GM19238 (cell line): ENCODE data around the gene TCIRG1.

Experiments used
- DNase-seq: peaks from one replicate; pipeline ENCODE4 v3.0.0; 2011; ENCODE audit warnings: low spot score; ENCODE audit not compliant: insufficient read length

TCIRG1 gene

GRCh38 chr11:68051191-68052136, 12.6 kb downstream of the TCIRG1 start:
- DNase-seq = no peak

GRCh38 chr11:68052137-68052873, 13.5 kb downstream of the TCIRG1 start:
- no peak for DNase-seq

- no peak for DNase-seq
Observed at GRCh38 chr11:68053117-68053516, 14.3 kb downstream of the TCIRG1 start.

- no peak for DNase-seq
Observed at GRCh38 chr11:68053981-68054812, 15.4 kb downstream of the TCIRG1 start.

- no peak for DNase-seq
Observed at GRCh38 chr11:68056317-68057285, 17.8 kb downstream of the TCIRG1 start.

GRCh38 chr11:68057807-68058206, 19.0 kb downstream of the TCIRG1 start:
- DNase-seq = no peak

- DNase-seq = no peak
Observed at GRCh38 chr11:68061508-68061907, 22.7 kb downstream of the TCIRG1 start.

- no peak for DNase-seq
Observed at GRCh38 chr11:68064926-68065325, 26.1 kb downstream of the TCIRG1 start.

- no peak for DNase-seq
Observed at GRCh38 chr11:68065841-68066240, 27.0 kb downstream of the TCIRG1 start.

- DNase-seq = no peak
Observed at GRCh38 chr11:68066742-68067141, 27.9 kb downstream of the TCIRG1 start.

GRCh38 chr11:68067991-68068390, 29.2 kb downstream of the TCIRG1 start:
- DNase-seq = no peak

- DNase-seq = no peak
Observed at GRCh38 chr11:68071281-68072048, 32.6 kb downstream of the TCIRG1 start.

GRCh38 chr11:68074584-68075352, 35.9 kb downstream of the TCIRG1 start:
- no peak for DNase-seq

- no peak for DNase-seq
Observed at GRCh38 chr11:68076371-68077042, 37.7 kb downstream of the TCIRG1 start.

- no peak for DNase-seq
Observed at GRCh38 chr11:68077617-68078582, 39.1 kb downstream of the TCIRG1 start.

- DNase-seq = no peak
Observed at GRCh38 chr11:68080860-68081259, 42.0 kb downstream of the TCIRG1 start.

GRCh38 chr11:68081691-68082090, 42.9 kb downstream of the TCIRG1 start:
- no peak for DNase-seq
